ENCODE data around the gene HIRA.

The HIRA gene

DNA sequence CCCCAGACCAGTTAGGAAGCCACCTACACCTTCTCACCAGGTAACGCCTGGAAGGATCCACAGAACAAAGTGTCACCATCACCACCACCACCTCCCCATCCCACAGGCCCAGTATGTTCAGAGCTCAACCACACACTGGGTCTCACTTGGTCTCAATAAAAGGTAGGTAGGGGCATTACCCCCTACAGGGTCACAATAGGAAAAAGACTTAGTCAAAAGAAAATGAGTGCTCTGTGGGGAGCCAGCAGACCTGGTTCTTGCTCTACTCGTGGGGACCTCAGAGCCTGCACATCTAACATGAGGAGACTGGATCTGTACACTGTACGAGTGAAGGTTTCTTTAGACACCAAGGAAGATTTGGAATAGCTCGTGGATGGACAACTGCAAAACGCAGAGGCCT, 49.3 kb downstream of the HIRA start:
- H3K4me3 ChIP-seq (ENCODE audit: low read depth, low read length) = no peak overlapping the region
- DNase-seq (ENCODE audit: low read depth) = no peak
- in situ Hi-C loops (cut with HindIII; ENCODE audit: low sequenced_read_pairs) = no loop called here
- TF ChIP-seq, protein P1, sequence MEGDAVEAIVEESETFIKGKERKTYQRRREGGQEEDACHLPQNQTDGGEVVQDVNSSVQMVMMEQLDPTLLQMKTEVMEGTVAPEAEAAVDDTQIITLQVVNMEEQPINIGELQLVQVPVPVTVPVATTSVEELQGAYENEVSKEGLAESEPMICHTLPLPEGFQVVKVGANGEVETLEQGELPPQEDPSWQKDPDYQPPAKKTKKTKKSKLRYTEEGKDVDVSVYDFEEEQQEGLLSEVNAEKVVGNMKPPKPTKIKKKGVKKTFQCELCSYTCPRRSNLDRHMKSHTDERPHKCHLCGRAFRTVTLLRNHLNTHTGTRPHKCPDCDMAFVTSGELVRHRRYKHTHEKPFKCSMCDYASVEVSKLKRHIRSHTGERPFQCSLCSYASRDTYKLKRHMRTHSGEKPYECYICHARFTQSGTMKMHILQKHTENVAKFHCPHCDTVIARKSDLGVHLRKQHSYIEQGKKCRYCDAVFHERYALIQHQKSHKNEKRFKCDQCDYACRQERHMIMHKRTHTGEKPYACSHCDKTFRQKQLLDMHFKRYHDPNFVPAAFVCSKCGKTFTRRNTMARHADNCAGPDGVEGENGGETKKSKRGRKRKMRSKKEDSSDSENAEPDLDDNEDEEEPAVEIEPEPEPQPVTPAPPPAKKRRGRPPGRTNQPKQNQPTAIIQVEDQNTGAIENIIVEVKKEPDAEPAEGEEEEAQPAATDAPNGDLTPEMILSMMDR (IDR thresholded peaks at IDR 0.05; ENCODE audit: low read depth, low read length, missing control alignments) = no peak

DNA sequence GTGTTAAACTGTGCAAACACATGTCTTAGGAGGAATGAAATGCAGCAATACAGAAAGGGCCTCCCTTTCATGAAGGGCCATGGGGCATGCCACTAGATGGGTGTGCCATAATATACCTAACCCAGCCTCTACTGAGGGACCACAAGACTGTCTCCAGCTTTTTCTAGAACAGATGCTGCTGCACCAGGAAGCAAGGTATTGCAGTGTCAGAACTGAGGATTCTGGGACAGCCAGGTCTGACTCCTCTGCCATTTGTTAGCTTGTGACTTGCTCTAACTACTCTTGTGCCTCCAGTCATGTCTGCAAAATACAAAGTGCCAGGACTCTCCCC, 53.2 kb downstream of the HIRA start:
- in situ Hi-C loops (cut with HindIII; ENCODE audit: low sequenced_read_pairs) = no loop called here
- H3K4me3 ChIP-seq (ENCODE audit: low read depth, low read length) = no peak overlapping the region
- DNase-seq (ENCODE audit: low read depth) = no peak
- TF ChIP-seq, protein P1 (IDR thresholded peaks at IDR 0.05; ENCODE audit: low read depth, low read length, missing control alignments) = no peak

- DNase-seq (ENCODE audit: low read depth) = no peak
- H3K4me3 ChIP-seq (ENCODE audit: low read depth, low read length) = no peak overlapping the region
- in situ Hi-C loops (cut with HindIII; ENCODE audit: low sequenced_read_pairs) = no loop called here
- TF ChIP-seq, protein P1 (IDR thresholded peaks at IDR 0.05; ENCODE audit: low read depth, low read length, missing control alignments) = no peak
Measured at GRCh38 chr22:19377565-19378343, 53.8 kb downstream of the HIRA start.

- TF ChIP-seq, protein P1 (IDR thresholded peaks at IDR 0.05; ENCODE audit: low read depth, low read length, missing control alignments) = no peak
- DNase-seq (ENCODE audit: low read depth) = no peak
- in situ Hi-C loops (cut with HindIII; ENCODE audit: low sequenced_read_pairs) = no loop called here
- H3K4me3 ChIP-seq (ENCODE audit: low read depth, low read length) = no peak overlapping the region
Measured at GRCh38 chr22:19376971-19377370, 54.6 kb downstream of the HIRA start.

GRCh38 chr22:19376247-19376646, 55.3 kb downstream of the HIRA start:
- in situ Hi-C loops (cut with HindIII; ENCODE audit: low sequenced_read_pairs) = no loop called here
- TF ChIP-seq, protein P1 (IDR thresholded peaks at IDR 0.05; ENCODE audit: low read depth, low read length, missing control alignments) = no peak
- no peak for DNase-seq (ENCODE audit: low read depth)
- no peak overlapping the region for H3K4me3 ChIP-seq (ENCODE audit: low read depth, low read length)

DNA sequence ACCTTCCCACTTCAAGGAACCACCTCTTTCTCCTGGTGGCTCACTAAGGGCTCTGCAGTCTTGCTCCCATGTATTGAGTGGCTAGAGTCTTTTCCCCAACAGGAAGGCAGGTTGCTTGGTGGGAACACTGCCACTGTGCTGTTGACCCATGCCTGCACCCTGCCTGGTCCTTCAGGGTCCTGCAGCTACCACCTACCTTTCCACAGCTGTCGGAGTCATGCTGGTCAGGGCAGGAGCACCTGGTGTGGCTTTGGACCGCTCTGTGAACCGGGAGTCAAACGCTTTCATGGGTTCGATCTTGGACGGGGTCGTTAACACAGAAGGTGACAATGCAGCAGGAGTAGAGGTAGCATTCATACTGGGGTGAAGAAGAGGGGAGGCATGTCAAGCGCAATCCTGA, 56.1 kb downstream of the HIRA start:
- TF ChIP-seq, protein P1 (IDR thresholded peaks at IDR 0.05; ENCODE audit: low read depth, low read length, missing control alignments) = no peak
- in situ Hi-C loops (cut with HindIII; ENCODE audit: low sequenced_read_pairs) = no loop called here
- H3K4me3 ChIP-seq (ENCODE audit: low read depth, low read length) = no peak overlapping the region
- no peak for DNase-seq (ENCODE audit: low read depth)

Data from astrocyte of the cerebellum (primary cell).